Measurements from ENCODE around the gene IL17RA. TPM values are rescaled to one million over a fixed set of nuclear protein-coding genes. Genes with fewer than 3 reads are reported as not detected.

IL17RA gene
- total and polyA plus RNA-seq, 2 of the 4 experiments (the other 2 are of a cell fraction) = 5.2 to 15.3 TPM

GRCh38 chr22:17132112-17132511 lies 47.3 kb downstream of the IL17RA start:
- Histone ChIP-seq H3K4me1 (ENCODE audit: control insufficient read depth, insufficient read depth, low read length) (no peaks in the 10 kb centered on the region), H3K18ac (ENCODE audit: low read depth, low read length) (no peak overlapping the region), H3K4me3 (ENCODE audit: insufficient read depth, low read depth, low read length) (no peak overlapping the region), H3K9ac (ENCODE audit: low read depth, low read length) (no peak overlapping the region), H3K23ac (ENCODE audit: low read depth, low read length) (no peak overlapping the region), H4K5ac (ENCODE audit: low read depth, low read length) (no peak overlapping the region), H3K4me2 (ENCODE audit: low read depth, low read length) (no peak overlapping the region), H2BK5ac (ENCODE audit: low read depth, low read length, poor library complexity, severe bottlenecking) (no peak overlapping the region), H2BK15ac (ENCODE audit: low read depth, low read length) (no peak overlapping the region), H2BK120ac (ENCODE audit: low read depth, low read length) (no peak overlapping the region), H2AK9ac (replicated peaks; ENCODE audit: low read depth, low read length, poor library complexity) (no peak overlapping the region), H4K91ac (ENCODE audit: insufficient read depth, low read depth, low read length) (no peak overlapping the region), H3K56ac (ENCODE audit: extremely low read depth, insufficient read depth, low read length) (no peak overlapping the region), H4K8ac (ENCODE audit: low read depth in 2 of 2, low read length in 2 of 2) (no peak overlapping the region), H3K79me1 (ENCODE audit: low read depth in 1 of 2, low read length in 2 of 2) (no peaks in the 10 kb centered on the region), H2BK20ac (ENCODE audit: low read depth, low read length) (no peak overlapping the region), H2AFZ (replicated peaks; ENCODE audit: low read length, poor library complexity) (no peak overlapping the region), H3K4ac (ENCODE audit: low read depth, low read length) (no peak overlapping the region), H4K20me1 (ENCODE audit: insufficient read depth, low read length) (no peaks in the 10 kb centered on the region; the same call in 1 of the 2 replicates), H3K9me1 (ENCODE audit: insufficient read depth, low read length) (no peaks in the 10 kb centered on the region), H3K9me3 (ENCODE audit: control insufficient read depth, insufficient read depth, low read length) (no peaks in the 10 kb centered on the region), H3K27ac (ENCODE audit: insufficient read depth, low read length) (no peak overlapping the region), H2AK5ac (ENCODE audit: low read depth, low read length) (no peak overlapping the region), H3K14ac (replicated peaks; ENCODE audit: low read depth, low read length) (no peak overlapping the region), H3K36me3 (ENCODE audit: control insufficient read depth, insufficient read depth, low read length) (peaks cover 2% of the 10 kb centered on the region; the same call in 1 of the 2 replicates), H3K27me3 (ENCODE audit: control insufficient read depth, insufficient read depth, low read length) (no peaks in the 10 kb centered on the region)
- intact Hi-C loops (cut with micrococcal nuclease) (no loop called here), dilution Hi-C loops (cut with HindIII; ENCODE audit: low sequenced_read_pairs, unreplicated experiment) (no loop called here), in situ Hi-C loops (cut with MboI; ENCODE audit: low sequenced_read_pairs) (no loop called here)
- no CpG with 5 or more reads among the region's 2 CpGs for WGBS, 2 experiments (ENCODE audit: extremely low coverage in 2 of 2, insufficient read length in 1 of 2)
- ATAC-seq (ENCODE audit: low read depth) (no peak), DNase-seq (no peak)
- ChIA-PET CTCF (no interaction called here), POLR2A (ENCODE audit: unreplicated experiment) (no interaction called here)
- BruUV-seq (replicated peaks) = no TSS peak
- TF ChIP-seq SMC3 (IDR thresholded peaks at IDR 0.05; ENCODE audit: low read depth, low read length) (no peak), RCOR1 (IDR thresholded peaks at IDR 0.05; ENCODE audit: insufficient replicate concordance, low read length) (no peak)
